IMR-90 (cell line): Measurements from ENCODE around the gene HERC4.

Source experiments
- CEBPB ChIP-seq: IDR thresholded peaks from 2 replicates; pipeline ENCODE4 v1.6.1; 2012; ENCODE audit warnings: low read depth, low read length, improper control_type of control experiment
- CTCF ChIP-seq: conservative IDR thresholded peaks from 2 replicates; pipeline ENCODE4 v1.5.1; 2012; ENCODE audit warnings: mild to moderate bottlenecking, low read depth, low read length, improper control_type of control experiment
- FOS ChIP-seq: fragments of 150-350 bp; IDR thresholded peaks from 2 replicates; pipeline ENCODE4 v1.6.1; 2016; ENCODE audit warnings: low read depth, low read length
- MAZ ChIP-seq: IDR thresholded peaks from 2 replicates; pipeline ENCODE4 v1.6.1; 2012; ENCODE audit warnings: low read depth, mild to moderate bottlenecking, low read length, improper control_type of control experiment, moderate library complexity, borderline replicate concordance
- MXI1 ChIP-seq: IDR thresholded peaks from 2 replicates; pipeline ENCODE4 v1.6.1; 2012; ENCODE audit warnings: low read depth, mild to moderate bottlenecking, low read length, moderate library complexity, borderline replicate concordance
- NFE2L2 ChIP-seq: fragments of 150-350 bp; IDR thresholded peaks from 2 replicates; pipeline ENCODE4 v1.6.1; 2016; ENCODE audit warnings: low read depth, mild to moderate bottlenecking, low read length
- POLR2A ChIP-seq: IDR thresholded peaks from 2 replicates; pipeline ENCODE4 v1.6.1; 2012; ENCODE audit warnings: mild to moderate bottlenecking, low read depth, low read length
- RAD21 ChIP-seq: IDR thresholded peaks from 2 replicates; pipeline ENCODE4 v1.6.1; 2012; ENCODE audit warnings: low read length, improper control_type of control experiment
- RCOR1 ChIP-seq: IDR thresholded peaks from 2 replicates; pipeline ENCODE4 v1.6.1; 2012; ENCODE audit warnings: mild to moderate bottlenecking, low read length, improper control_type of control experiment; ENCODE audit not compliant: insufficient replicate concordance
- RFX5 ChIP-seq: IDR thresholded peaks from 2 replicates; pipeline ENCODE4 v1.8.0; 2012; ENCODE audit warnings: low read depth, mild to moderate bottlenecking, low read length, moderate library complexity
- SMC3 ChIP-seq: fragments of 150-350 bp; IDR thresholded peaks from 2 replicates; pipeline ENCODE4 v1.6.1; 2016; ENCODE audit warnings: low read depth, mild to moderate bottlenecking, antibody characterized with exemption, low read length, moderate library complexity
- USF2 ChIP-seq: fragments of 150-350 bp; IDR thresholded peaks from 2 replicates; pipeline ENCODE4 v1.6.1; 2017; ENCODE audit warnings: mild to moderate bottlenecking, antibody characterized with exemption, low read length, low read depth

GRCh38 chr10:67914777-67915340, 160.2 kb downstream of the HERC4 start:
- TF ChIP-seq RFX5 = no peak
- no peak for TF ChIP-seq NFE2L2
- TF ChIP-seq CTCF = no peak
- TF ChIP-seq RCOR1 = no peak
- no peak for TF ChIP-seq FOS
- TF ChIP-seq SMC3 = no peak
- TF ChIP-seq MAZ = no peak
- TF ChIP-seq CEBPB = no peak
- TF ChIP-seq USF2 = no peak
- TF ChIP-seq POLR2A = no peak
- no peak for TF ChIP-seq MXI1
- TF ChIP-seq RAD21 = no peak
